Mesendoderm (in vitro differentiated cells): ENCODE results near the gene RBM38.

ENCODE experiments used
- DNase-seq: peaks from one replicate; pipeline ENCODE4 v3.0.0; 2013
- H2AK5ac ChIP-seq: 2 replicates; pipeline ENCODE4 v1.6.1; 2013; ENCODE audit warnings: low read length, inconsistent platforms
- H2BK120ac ChIP-seq: 2 replicates; pipeline ENCODE4 v1.6.1; 2013; ENCODE audit warnings: low read depth, mild to moderate bottlenecking, low read length, moderate library complexity, mixed read lengths
- H2BK15ac ChIP-seq: replicated peaks from 2 replicates; pipeline ENCODE4 v1.6.1; 2013; ENCODE audit warnings: low read depth, mild to moderate bottlenecking, moderate library complexity
- H2BK5ac ChIP-seq: 2 replicates; pipeline ENCODE4 v1.6.1; 2013; ENCODE audit warnings: low read length, inconsistent platforms
- H3K18ac ChIP-seq: 2 replicates; pipeline ENCODE4 v1.6.1; 2013; ENCODE audit warnings: mild to moderate bottlenecking, low read length, mixed read lengths
- H3K23ac ChIP-seq: one replicate; pipeline ENCODE4 v1.6.1; 2013; ENCODE audit warnings: low read length
- H3K27ac ChIP-seq: 2 replicates; pipeline ENCODE4 v1.5.1; 2013; ENCODE audit warnings: low read depth, mild to moderate bottlenecking, inconsistent platforms, low read length, moderate library complexity
- H3K27me3 ChIP-seq: 2 replicates; pipeline ENCODE4 v1.6.1; 2013; ENCODE audit warnings: low read length, control low read depth, mild to moderate bottlenecking, inconsistent platforms; ENCODE audit not compliant: insufficient read depth, poor library complexity
- H3K36me3 ChIP-seq: 2 replicates; pipeline ENCODE4 v1.6.1; 2013; ENCODE audit warnings: low read length, inconsistent platforms; ENCODE audit not compliant: control insufficient read depth, insufficient read depth
- H3K4ac ChIP-seq: one replicate; pipeline ENCODE4 v1.6.1; 2013; ENCODE audit warnings: low read depth, mild to moderate bottlenecking, low read length, moderate library complexity
- H3K4me1 ChIP-seq: 2 replicates; pipeline ENCODE4 v1.6.1; 2013; ENCODE audit warnings: low read depth, low read length, inconsistent platforms; ENCODE audit not compliant: control insufficient read depth
- H3K4me2 ChIP-seq: 2 replicates; pipeline ENCODE4 v1.6.1; 2013; ENCODE audit warnings: low read length
- H3K4me3 ChIP-seq: 2 replicates; pipeline ENCODE4 v1.5.1; 2013; ENCODE audit warnings: mild to moderate bottlenecking, low read length
- H3K56ac ChIP-seq: one replicate; pipeline ENCODE4 v1.6.1; 2013; ENCODE audit warnings: low read length
- H3K79me1 ChIP-seq: 2 replicates; pipeline ENCODE4 v1.6.1; 2013; ENCODE audit warnings: low read length, inconsistent platforms
- H3K79me2 ChIP-seq: 2 replicates; pipeline ENCODE4 v1.6.1; 2013; ENCODE audit warnings: mild to moderate bottlenecking, low read length; ENCODE audit not compliant: control insufficient read depth, insufficient read depth
- H3K9ac ChIP-seq: 2 replicates; pipeline ENCODE4 v1.6.1; 2013; ENCODE audit warnings: low read length, inconsistent platforms
- H4K5ac ChIP-seq: one replicate; pipeline ENCODE4 v1.6.1; 2013; ENCODE audit warnings: low read length
- H4K8ac ChIP-seq: one replicate; pipeline ENCODE4 v1.6.1; 2013; ENCODE audit warnings: low read depth, mild to moderate bottlenecking, control low read depth, low read length, moderate library complexity
- WGBS: extraction: QIAGEN DNeasy Blood & Tissue Kit; methylation state at CpG from one replicate; pipeline ENCODE4 v1.1.7; 2013; ENCODE audit warnings: low lambda C conversion rate, missing lambda C conversion rate; ENCODE audit not compliant: insufficient coverage; ENCODE audit errors: extremely low coverage; 5-methylcytosine and 5-hydroxymethylcytosine counted together

RBM38 gene

DNA sequence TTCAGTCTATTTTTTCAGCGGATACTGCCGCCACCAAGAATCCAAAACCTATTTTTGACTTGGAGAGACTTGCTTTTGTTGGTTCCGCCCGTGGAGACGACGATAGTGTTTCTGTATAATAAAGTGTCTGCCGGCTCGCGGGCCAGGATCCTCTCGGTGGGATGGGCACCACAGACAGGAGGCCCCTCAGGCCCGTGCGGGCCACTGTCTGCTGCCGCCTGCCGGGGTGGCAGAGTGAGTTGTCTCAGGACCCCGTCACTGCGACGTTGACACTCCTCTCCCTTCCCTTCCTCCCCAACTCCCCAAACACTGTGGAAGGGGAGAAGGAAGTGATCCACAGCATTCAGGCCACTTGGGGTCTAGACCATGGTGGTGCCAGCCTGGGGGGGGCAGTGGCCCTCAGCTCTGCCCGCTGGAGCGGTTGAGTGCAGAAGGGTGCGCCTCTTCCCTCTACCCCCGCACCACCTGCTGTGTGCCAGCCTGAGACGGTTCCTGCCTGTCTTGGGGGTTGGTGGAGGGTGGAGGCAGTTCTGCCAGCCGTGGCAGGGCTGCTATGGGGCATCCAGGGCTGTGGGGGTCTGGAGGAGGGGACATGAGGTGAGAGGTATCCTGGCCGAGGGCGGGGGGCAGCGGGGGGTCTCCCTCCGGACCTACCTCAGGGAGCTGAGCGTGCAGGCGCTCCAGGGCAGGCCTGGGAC is 17.5 kb downstream of the RBM38 start:
- WGBS: no CpG with 5 or more reads among the region's 29 CpGs
- no peak overlapping the region for H3K56ac ChIP-seq
- no peak overlapping the region for H4K5ac ChIP-seq
- no peak overlapping the region for H3K4me3 ChIP-seq
- H3K4me1 ChIP-seq: no peaks in the 10 kb centered on the region
- peaks cover 5% of the 10 kb centered on the region for H3K36me3 ChIP-seq
- no peak overlapping the region for H2BK5ac ChIP-seq
- no peaks in the 10 kb centered on the region for H3K79me1 ChIP-seq
- no peaks in the 10 kb centered on the region for H3K27me3 ChIP-seq
- H3K18ac ChIP-seq: no peak overlapping the region
- H3K23ac ChIP-seq: no peak overlapping the region
- no peak overlapping the region for H2BK120ac ChIP-seq
- H3K4ac ChIP-seq: no peak overlapping the region
- no peak overlapping the region for H3K27ac ChIP-seq
- no peak overlapping the region for H3K9ac ChIP-seq
- no peak for DNase-seq
- H2BK15ac ChIP-seq: no peak overlapping the region
- no peaks in the 10 kb centered on the region for H3K79me2 ChIP-seq
- H4K8ac ChIP-seq: no peak overlapping the region
- H3K4me2 ChIP-seq: no peak overlapping the region
- no peak overlapping the region for H2AK5ac ChIP-seq

DNA sequence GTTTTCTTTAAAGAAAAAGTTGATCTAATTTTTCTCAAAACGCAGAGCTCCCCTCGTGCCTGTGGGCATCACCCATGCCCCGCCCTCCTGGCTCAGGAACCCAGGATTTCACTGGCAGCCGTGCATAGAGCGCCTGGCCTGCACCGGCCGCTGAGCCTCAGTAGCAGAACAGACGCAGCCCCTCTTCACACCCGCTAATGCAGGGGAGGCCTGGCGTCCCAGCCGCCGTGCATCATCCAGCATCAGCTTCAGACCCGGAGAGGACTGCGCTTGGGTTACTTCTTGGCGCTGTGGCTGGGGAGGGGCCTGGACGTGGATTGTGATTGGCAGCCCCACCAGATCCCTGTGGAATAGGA is 18.1 kb downstream of the RBM38 start:
- H3K36me3 ChIP-seq: peaks cover 5% of the 10 kb centered on the region
- H3K27ac ChIP-seq: no peak overlapping the region
- H4K8ac ChIP-seq: no peak overlapping the region

DNA sequence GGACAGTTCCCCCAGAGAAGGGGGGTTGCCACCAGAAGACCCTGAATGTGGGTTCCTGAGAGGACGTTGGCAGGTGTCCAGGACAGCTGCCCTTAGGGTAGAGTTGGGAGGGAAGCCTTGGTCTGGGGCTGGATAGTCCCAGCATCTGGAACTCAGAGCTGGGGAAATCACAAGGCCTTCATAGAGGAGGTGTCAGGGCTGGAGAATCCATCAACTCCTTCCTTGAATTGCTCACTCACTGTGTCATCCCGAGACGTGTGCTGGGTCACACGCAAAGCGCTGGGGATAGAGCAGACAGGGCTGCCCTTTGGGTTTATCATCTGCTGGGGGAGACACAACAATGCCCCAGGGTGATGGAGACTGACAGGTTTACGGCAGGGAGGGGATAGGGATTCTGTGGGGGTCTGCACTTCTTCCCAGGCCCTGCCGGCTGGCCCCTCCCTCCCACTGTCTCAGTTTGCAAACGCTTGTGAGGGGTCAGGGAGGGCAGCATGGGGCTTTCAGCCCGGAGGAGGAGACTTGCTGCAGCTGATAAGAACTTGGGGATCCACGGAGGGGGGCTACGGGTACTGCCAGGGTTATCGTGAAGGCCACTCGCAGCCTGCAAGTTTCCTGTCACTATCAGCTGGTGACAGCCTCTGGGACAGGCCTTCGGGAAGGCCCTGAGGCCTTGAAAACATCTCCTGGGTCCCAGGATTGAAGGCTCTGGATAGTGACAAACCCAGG is 18.6 kb downstream of the RBM38 start:
- H2BK15ac ChIP-seq: no peak overlapping the region
- H2BK5ac ChIP-seq: no peak overlapping the region
- no peak overlapping the region for H3K23ac ChIP-seq
- H3K4ac ChIP-seq: no peak overlapping the region
- H3K27ac ChIP-seq: no peak overlapping the region
- peaks cover 5% of the 10 kb centered on the region for H3K36me3 ChIP-seq
- H2AK5ac ChIP-seq: no peak overlapping the region
- H3K4me3 ChIP-seq: no peak overlapping the region
- no peak for DNase-seq
- H4K8ac ChIP-seq: no peak overlapping the region
- H2BK120ac ChIP-seq: no peak overlapping the region
- H3K18ac ChIP-seq: no peak overlapping the region
- no peaks in the 10 kb centered on the region for H3K79me1 ChIP-seq
- no peaks in the 10 kb centered on the region for H3K4me1 ChIP-seq
- no peak overlapping the region for H3K9ac ChIP-seq
- no peak overlapping the region for H3K56ac ChIP-seq
- H3K27me3 ChIP-seq: no peaks in the 10 kb centered on the region
- no CpG with 5 or more reads among the region's 14 CpGs for WGBS
- H4K5ac ChIP-seq: no peak overlapping the region
- no peaks in the 10 kb centered on the region for H3K79me2 ChIP-seq
- H3K4me2 ChIP-seq: no peak overlapping the region

More for the DNA sequence above, 18.1 kb downstream of the RBM38 start:
- Histone ChIP-seq H3K9ac (no peak overlapping the region), H3K4me2 (no peak overlapping the region), H3K56ac (no peak overlapping the region), H3K23ac (no peak overlapping the region), H3K4me3 (no peak overlapping the region), H2BK5ac (no peak overlapping the region), H4K5ac (no peak overlapping the region), H3K18ac (no peak overlapping the region), H3K27me3 (no peaks in the 10 kb centered on the region), H3K4ac (no peak overlapping the region), H3K79me1 (no peaks in the 10 kb centered on the region), H2BK15ac (no peak overlapping the region), H3K79me2 (no peaks in the 10 kb centered on the region), H3K4me1 (no peaks in the 10 kb centered on the region), H2BK120ac (no peak overlapping the region), H2AK5ac (no peak overlapping the region)
- no CpG with 5 or more reads among the region's 16 CpGs for WGBS
- DNase-seq: no peak

DNA sequence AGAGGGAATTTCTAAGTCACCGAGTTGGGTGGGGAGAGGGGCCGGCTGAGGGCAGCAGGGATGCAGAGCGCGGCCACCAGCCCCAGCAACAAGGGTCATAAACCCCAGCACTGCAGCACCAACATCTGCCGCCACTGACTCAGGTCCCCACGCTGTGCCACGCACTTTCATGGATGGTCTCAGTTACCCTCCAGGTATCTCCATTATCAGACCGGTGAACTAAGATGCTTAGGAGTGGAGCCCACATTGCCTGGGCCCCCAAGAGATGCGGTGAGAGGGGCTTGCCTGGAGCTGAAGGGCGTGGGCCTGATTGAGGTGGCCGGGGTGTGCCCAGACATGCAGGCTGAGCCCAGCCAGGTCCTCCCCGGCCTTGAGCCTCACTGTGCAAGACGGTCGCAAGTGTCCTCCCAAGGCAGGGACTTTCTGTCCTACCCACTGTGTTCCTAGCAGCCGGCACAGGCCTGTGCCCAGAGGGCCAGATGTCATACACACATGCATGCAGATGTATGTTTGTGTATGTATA is 19.3 kb downstream of the RBM38 start:
- Histone ChIP-seq H4K8ac (no peak overlapping the region), H3K23ac (no peak overlapping the region), H4K5ac (no peak overlapping the region), H3K9ac (no peak overlapping the region), H3K4ac (no peak overlapping the region), H3K27ac (no peak overlapping the region), H3K79me2 (no peaks in the 10 kb centered on the region), H3K27me3 (no peaks in the 10 kb centered on the region), H3K18ac (no peak overlapping the region), H3K36me3 (peaks cover 5% of the 10 kb centered on the region), H2BK5ac (no peak overlapping the region), H2AK5ac (no peak overlapping the region), H3K79me1 (no peaks in the 10 kb centered on the region), H3K56ac (no peak overlapping the region), H3K4me1 (no peaks in the 10 kb centered on the region), H3K4me2 (no peak overlapping the region), H2BK15ac (no peak overlapping the region), H3K4me3 (no peak overlapping the region), H2BK120ac (no peak overlapping the region)
- no CpG with 5 or more reads among the region's 15 CpGs for WGBS
- no peak for DNase-seq

DNA sequence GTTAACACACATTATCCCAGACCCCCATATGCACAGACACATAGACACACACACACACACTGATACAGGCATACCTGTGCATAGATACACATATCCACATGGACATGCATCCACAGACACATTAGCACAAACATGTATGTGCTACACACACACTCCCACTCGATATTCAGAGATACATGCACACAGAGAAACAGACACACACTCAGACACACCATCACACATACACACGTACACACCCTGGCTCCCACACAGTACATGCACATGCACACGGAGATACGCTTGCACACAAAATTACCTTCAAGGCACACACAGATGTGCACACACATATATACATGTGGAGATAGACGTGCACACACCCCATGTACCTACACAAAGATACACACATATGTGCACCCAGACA is 19.7 kb downstream of the RBM38 start:
- H3K79me2 ChIP-seq: no peaks in the 10 kb centered on the region
- no peaks in the 10 kb centered on the region for H3K27me3 ChIP-seq
- no peak overlapping the region for H3K4me3 ChIP-seq
- H2BK120ac ChIP-seq: no peak overlapping the region
- no CpG with 5 or more reads among the region's 5 CpGs for WGBS
- peaks cover 5% of the 10 kb centered on the region for H3K36me3 ChIP-seq
- no peak overlapping the region for H3K4ac ChIP-seq
- H2BK5ac ChIP-seq: no peak overlapping the region
- H4K8ac ChIP-seq: no peak overlapping the region
- H3K56ac ChIP-seq: no peak overlapping the region
- no peak overlapping the region for H4K5ac ChIP-seq
- no peak overlapping the region for H2BK15ac ChIP-seq
- no peak overlapping the region for H3K23ac ChIP-seq
- no peak overlapping the region for H3K27ac ChIP-seq
- H3K4me1 ChIP-seq: no peaks in the 10 kb centered on the region
- H3K4me2 ChIP-seq: no peak overlapping the region
- no peak overlapping the region for H3K18ac ChIP-seq
- H3K79me1 ChIP-seq: no peaks in the 10 kb centered on the region
- no peak overlapping the region for H3K9ac ChIP-seq
- DNase-seq: no peak
- no peak overlapping the region for H2AK5ac ChIP-seq
